Measurements from ENCODE around the gene WSB2. TPM values are rescaled to one million over a fixed set of nuclear protein-coding genes. Genes with fewer than 3 reads are reported as not detected.

WSB2 gene
- total RNA-seq, 1 experiment from 2014 or later = 193 TPM

DNA sequence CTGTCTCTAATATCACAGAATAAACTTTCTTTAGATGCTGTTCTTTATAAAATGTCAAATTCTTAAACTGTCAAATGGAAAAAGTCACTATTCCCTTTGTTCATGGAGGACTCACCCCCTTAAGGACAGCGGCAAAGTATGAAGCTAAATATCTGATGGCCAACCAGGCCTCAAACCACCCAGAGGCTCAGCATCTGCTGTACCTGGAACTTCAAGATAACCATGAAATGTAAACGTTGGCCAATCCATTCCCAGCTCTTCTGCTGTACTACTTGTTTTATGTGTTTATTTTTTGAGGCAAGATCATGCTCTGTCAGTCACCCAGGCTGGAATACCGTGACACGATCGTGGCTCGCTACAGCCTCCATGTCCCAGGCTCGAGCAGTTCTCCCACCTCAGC is 28.8 kb downstream of the WSB2 start:
- Histone ChIP-seq H3K4me3 (ENCODE audit: low read depth in 2 of 2, low read length in 2 of 2) (no peak overlapping the region), H3K4me1 (ENCODE audit: control insufficient read depth, insufficient read depth, low read length) (0 out of 2 replicates have a peak, but pooled peaks cover 5% of the 10 kb centered on the region), H3K27me3 (ENCODE audit: control insufficient read depth, insufficient read depth, low read length) (no peaks in the 10 kb centered on the region), H3K36me3 (ENCODE audit: control insufficient read depth, insufficient read depth, low read length) (peaks cover 37% of the 10 kb centered on the region), H3K9me3 (ENCODE audit: control insufficient read depth, insufficient read depth, low read depth, low read length) (no peaks in the 10 kb centered on the region), H3K27ac (ENCODE audit: low read length) (no peak overlapping the region)
- no TSS peak for BruUV-seq (replicated peaks)
- in situ Hi-C loops (cut with HindIII; ENCODE audit: low pct_unique_long_range_greater_than_20kb, low sequenced_read_pairs) = no loop called here
- ChIA-PET CTCF (no interaction called here), POLR2A (interaction anchor here (0.5 kb wide), 1 partner anchor 9 kb away, joined by 9 read pairs; no protein-coding TSS in a partner anchor)
- ATAC-seq (no peak), DNase-seq (ENCODE audit: low read depth, low spot score) (no peak)
- no peak for TF ChIP-seq TCF7L2 (IDR thresholded peaks at IDR 0.05; ENCODE audit: low read depth, low read length)
- no peak for TF ChIP-seq POLR2AphosphoS5 (IDR thresholded peaks at IDR 0.05; ENCODE audit: low read depth, low read length)
- TF ChIP-seq, protein P1, sequence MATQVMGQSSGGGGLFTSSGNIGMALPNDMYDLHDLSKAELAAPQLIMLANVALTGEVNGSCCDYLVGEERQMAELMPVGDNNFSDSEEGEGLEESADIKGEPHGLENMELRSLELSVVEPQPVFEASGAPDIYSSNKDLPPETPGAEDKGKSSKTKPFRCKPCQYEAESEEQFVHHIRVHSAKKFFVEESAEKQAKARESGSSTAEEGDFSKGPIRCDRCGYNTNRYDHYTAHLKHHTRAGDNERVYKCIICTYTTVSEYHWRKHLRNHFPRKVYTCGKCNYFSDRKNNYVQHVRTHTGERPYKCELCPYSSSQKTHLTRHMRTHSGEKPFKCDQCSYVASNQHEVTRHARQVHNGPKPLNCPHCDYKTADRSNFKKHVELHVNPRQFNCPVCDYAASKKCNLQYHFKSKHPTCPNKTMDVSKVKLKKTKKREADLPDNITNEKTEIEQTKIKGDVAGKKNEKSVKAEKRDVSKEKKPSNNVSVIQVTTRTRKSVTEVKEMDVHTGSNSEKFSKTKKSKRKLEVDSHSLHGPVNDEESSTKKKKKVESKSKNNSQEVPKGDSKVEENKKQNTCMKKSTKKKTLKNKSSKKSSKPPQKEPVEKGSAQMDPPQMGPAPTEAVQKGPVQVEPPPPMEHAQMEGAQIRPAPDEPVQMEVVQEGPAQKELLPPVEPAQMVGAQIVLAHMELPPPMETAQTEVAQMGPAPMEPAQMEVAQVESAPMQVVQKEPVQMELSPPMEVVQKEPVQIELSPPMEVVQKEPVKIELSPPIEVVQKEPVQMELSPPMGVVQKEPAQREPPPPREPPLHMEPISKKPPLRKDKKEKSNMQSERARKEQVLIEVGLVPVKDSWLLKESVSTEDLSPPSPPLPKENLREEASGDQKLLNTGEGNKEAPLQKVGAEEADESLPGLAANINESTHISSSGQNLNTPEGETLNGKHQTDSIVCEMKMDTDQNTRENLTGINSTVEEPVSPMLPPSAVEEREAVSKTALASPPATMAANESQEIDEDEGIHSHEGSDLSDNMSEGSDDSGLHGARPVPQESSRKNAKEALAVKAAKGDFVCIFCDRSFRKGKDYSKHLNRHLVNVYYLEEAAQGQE (IDR thresholded peaks at IDR 0.05; ENCODE audit: insufficient read depth in 1 of 2, low read depth in 2 of 2, low read length in 1 of 2) = no peak
- TF ChIP-seq, protein P2, sequence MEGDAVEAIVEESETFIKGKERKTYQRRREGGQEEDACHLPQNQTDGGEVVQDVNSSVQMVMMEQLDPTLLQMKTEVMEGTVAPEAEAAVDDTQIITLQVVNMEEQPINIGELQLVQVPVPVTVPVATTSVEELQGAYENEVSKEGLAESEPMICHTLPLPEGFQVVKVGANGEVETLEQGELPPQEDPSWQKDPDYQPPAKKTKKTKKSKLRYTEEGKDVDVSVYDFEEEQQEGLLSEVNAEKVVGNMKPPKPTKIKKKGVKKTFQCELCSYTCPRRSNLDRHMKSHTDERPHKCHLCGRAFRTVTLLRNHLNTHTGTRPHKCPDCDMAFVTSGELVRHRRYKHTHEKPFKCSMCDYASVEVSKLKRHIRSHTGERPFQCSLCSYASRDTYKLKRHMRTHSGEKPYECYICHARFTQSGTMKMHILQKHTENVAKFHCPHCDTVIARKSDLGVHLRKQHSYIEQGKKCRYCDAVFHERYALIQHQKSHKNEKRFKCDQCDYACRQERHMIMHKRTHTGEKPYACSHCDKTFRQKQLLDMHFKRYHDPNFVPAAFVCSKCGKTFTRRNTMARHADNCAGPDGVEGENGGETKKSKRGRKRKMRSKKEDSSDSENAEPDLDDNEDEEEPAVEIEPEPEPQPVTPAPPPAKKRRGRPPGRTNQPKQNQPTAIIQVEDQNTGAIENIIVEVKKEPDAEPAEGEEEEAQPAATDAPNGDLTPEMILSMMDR (IDR thresholded peaks at IDR 0.05) = no peak
- TF ChIP-seq SIN3A (IDR thresholded peaks at IDR 0.05; ENCODE audit: borderline replicate concordance, insufficient read depth, low read depth, low read length) = no peak
- intact Hi-C loops (cut with micrococcal nuclease; ENCODE audit: unreplicated experiment) = loop anchor here (5.0 kb wide), 1 partner anchor 155 kb away; no protein-coding TSS in a partner anchor

DNA sequence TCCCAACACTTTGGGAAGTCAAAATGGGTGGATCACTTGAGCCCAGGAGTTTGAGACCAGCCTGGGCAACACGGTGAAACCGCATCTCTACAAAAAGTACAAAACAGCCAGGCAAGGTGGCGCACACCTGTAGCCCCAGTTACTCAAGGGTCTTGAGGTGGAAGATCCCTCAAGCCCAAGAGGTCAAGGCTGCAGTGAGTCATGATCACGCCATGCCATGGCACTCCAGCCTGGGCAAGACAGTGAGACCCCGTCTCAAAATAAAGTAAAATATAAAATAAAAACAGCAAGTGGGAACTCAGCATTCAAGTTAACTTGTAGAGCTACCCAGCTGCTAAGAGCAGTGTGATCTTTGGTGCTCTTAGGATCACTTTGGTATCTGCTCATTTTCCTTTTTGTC is 31.8 kb downstream of the WSB2 start:
- in situ Hi-C loops (cut with HindIII; ENCODE audit: low pct_unique_long_range_greater_than_20kb, low sequenced_read_pairs) = no loop called here

More for the DNA sequence above, 31.8 kb downstream of the WSB2 start:
- Histone ChIP-seq H3K36me3 (ENCODE audit: control insufficient read depth, insufficient read depth, low read length) (peaks cover 20% of the 10 kb centered on the region), H3K9me3 (ENCODE audit: control insufficient read depth, insufficient read depth, low read depth, low read length) (no peaks in the 10 kb centered on the region), H3K4me3 (ENCODE audit: low read depth in 2 of 2, low read length in 2 of 2) (no peak overlapping the region), H3K27me3 (ENCODE audit: control insufficient read depth, insufficient read depth, low read length) (no peaks in the 10 kb centered on the region), H3K4me1 (ENCODE audit: control insufficient read depth, insufficient read depth, low read length) (no peaks in the 10 kb centered on the region), H3K27ac (ENCODE audit: low read length) (no peak overlapping the region)
- ChIA-PET CTCF (no interaction called here), POLR2A (no interaction called here)
- DNase-seq (ENCODE audit: low read depth, low spot score) (no peak), ATAC-seq (no peak)
- no TSS peak for BruUV-seq (replicated peaks)
- TF ChIP-seq POLR2AphosphoS5 (IDR thresholded peaks at IDR 0.05; ENCODE audit: low read depth, low read length) = peak; percentile 40; the same call in 1 of the 2 replicates
- TF ChIP-seq, protein P1 (IDR thresholded peaks at IDR 0.05; ENCODE audit: insufficient read depth in 1 of 2, low read depth in 2 of 2, low read length in 1 of 2) = no peak
- intact Hi-C loops (cut with micrococcal nuclease; ENCODE audit: unreplicated experiment) = no loop called here
